Activated naive CD4-positive, alpha-beta T cell (primary cell): ENCODE results near the gene ISOC2.

Experiments used
- DNase-seq, 4 experiments: peaks; one replicate each; lab custom pipeline; 2025; lab: John Stamatoyannopoulos, UW

ISOC2 gene

GRCh38 chr19:55477905-55478304 is 16.5 kb upstream of the ISOC2 start:
- DNase-seq: no peak

GRCh38 chr19:55476100-55476775 is 14.8 kb upstream of the ISOC2 start, which contains the start of gene ZNF628:
Gene ZNF628, plus strand, starts transcription at chr19:55476617. Its CDS starts 3,294 bp downstream, at chr19:55479911.
- DNase-seq: peak; percentile 90 to 97 (median 92)

GRCh38 chr19:55474269-55475265 is 13.1 kb upstream of the ISOC2 start:
- no peak for DNase-seq

- DNase-seq: no peak
Observed at GRCh38 chr19:55473225-55474012, 12.0 kb upstream of the ISOC2 start.

- no peak for DNase-seq
Observed at GRCh38 chr19:55472463-55472862, 11.0 kb upstream of the ISOC2 start.

GRCh38 chr19:55471266-55471665 is 9.8 kb upstream of the ISOC2 start:
- no peak for DNase-seq

- no peak for DNase-seq
Observed at GRCh38 chr19:55468054-55468393, 6.6 kb upstream of the ISOC2 start.

GRCh38 chr19:55467236-55468053 is 6.0 kb upstream of the ISOC2 start:
- DNase-seq: peak; percentile 45 to 69 (median 50)

- no peak for DNase-seq
Observed at GRCh38 chr19:55466241-55466614, 4.8 kb upstream of the ISOC2 start.

GRCh38 chr19:55465460-55466240 is 4.2 kb upstream of the ISOC2 start:
- no peak for DNase-seq

GRCh38 chr19:55464662-55465054 is 3.2 kb upstream of the ISOC2 start, which contains the start of gene C19orf85:
Gene C19orf85, minus strand, starts transcription at chr19:55464751. Its CDS starts 197 bp downstream, at chr19:55464554.
- DNase-seq: no peak

GRCh38 chr19:55464039-55464661 is 2.7 kb upstream of the ISOC2 start:
- DNase-seq: no peak

GRCh38 chr19:55463583-55464031 is 2.2 kb upstream of the ISOC2 start:
- DNase-seq: no peak

GRCh38 chr19:55462722-55463121 is 1.3 kb upstream of the ISOC2 start:
- no peak for DNase-seq

GRCh38 chr19:55461974-55462626 is 658 bp upstream of the ISOC2 start:
- no peak for DNase-seq

- no peak for DNase-seq
Observed at GRCh38 chr19:55460670-55461258, 678 bp downstream of the ISOC2 start.

GRCh38 chr19:55459950-55460657 is 1.3 kb downstream of the ISOC2 start:
- DNase-seq: no peak

- no peak for DNase-seq
Observed at GRCh38 chr19:55459551-55459949, 1.9 kb downstream of the ISOC2 start.
